WTC11 (cell line): ENCODE measurements around the gene SH3YL1.

Source experiments
- CREB1 ChIP-seq: sonication (generic); formaldehyde crosslinking; IDR thresholded peaks from 2 replicates; pipeline ENCODE4 v1.8.0; 2023; ENCODE audit warnings: mild to moderate bottlenecking, missing genetic modification reagents
- MYBL2 ChIP-seq: sonication (generic); formaldehyde crosslinking; IDR thresholded peaks from 2 replicates; pipeline ENCODE4 v1.8.1; 2023; ENCODE audit warnings: mild to moderate bottlenecking, moderate library complexity, missing genetic modification reagents
- SMAD4 ChIP-seq: sonication (generic); formaldehyde crosslinking; IDR thresholded peaks from 2 replicates; pipeline ENCODE4 v1.8.0; 2022; ENCODE audit warnings: mild to moderate bottlenecking, missing genetic modification reagents
- TEAD4 ChIP-seq: sonication (generic); formaldehyde crosslinking; IDR thresholded peaks from 2 replicates; pipeline ENCODE4 v1.8.0; 2022; ENCODE audit warnings: mild to moderate bottlenecking, missing genetic modification reagents
- ZMAT4 ChIP-seq: fragments of 250-450 bp; sonication (Bioruptor Pico); IDR thresholded peaks from 2 replicates; pipeline ENCODE4 v1.9.0; 2021; ENCODE audit warnings: mild to moderate bottlenecking
- TF ChIP-seq, protein P1 (sequence below): fragments of 200-600 bp; IDR thresholded peaks from 2 replicates; pipeline ENCODE4 v1.8.0; 2022; ENCODE audit warnings: antibody characterized with exemption
- TF ChIP-seq, protein P2 (sequence below): sonication (generic); formaldehyde crosslinking; IDR thresholded peaks from 2 replicates; pipeline ENCODE4 v1.8.0; 2022; ENCODE audit warnings: mild to moderate bottlenecking, missing genetic modification reagents
- TF ChIP-seq, protein P3 (sequence below): sonication (generic); formaldehyde crosslinking; IDR thresholded peaks from 2 replicates; pipeline ENCODE4 v1.8.0; 2023; ENCODE audit warnings: missing genetic modification reagents, mild to moderate bottlenecking, borderline replicate concordance

DNA sequence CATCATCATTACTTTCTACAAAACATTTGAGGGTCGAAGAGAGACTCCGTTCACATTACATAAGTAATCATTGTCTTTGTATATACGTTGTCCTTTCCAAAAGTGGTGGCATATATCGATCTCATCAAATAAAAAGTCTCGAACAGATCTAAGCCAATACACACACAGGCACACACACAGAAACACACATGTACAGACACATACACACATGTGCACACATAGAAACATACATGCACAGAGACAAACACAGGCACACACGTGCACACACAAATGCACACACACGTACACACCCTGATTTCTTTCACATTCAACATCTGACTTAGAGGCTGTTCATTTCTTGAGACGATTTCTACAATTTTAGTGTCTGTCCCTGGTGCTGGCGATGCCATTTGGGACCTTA is 41.5 kb upstream of the SH3YL1 start:
- TF ChIP-seq, protein P1, sequence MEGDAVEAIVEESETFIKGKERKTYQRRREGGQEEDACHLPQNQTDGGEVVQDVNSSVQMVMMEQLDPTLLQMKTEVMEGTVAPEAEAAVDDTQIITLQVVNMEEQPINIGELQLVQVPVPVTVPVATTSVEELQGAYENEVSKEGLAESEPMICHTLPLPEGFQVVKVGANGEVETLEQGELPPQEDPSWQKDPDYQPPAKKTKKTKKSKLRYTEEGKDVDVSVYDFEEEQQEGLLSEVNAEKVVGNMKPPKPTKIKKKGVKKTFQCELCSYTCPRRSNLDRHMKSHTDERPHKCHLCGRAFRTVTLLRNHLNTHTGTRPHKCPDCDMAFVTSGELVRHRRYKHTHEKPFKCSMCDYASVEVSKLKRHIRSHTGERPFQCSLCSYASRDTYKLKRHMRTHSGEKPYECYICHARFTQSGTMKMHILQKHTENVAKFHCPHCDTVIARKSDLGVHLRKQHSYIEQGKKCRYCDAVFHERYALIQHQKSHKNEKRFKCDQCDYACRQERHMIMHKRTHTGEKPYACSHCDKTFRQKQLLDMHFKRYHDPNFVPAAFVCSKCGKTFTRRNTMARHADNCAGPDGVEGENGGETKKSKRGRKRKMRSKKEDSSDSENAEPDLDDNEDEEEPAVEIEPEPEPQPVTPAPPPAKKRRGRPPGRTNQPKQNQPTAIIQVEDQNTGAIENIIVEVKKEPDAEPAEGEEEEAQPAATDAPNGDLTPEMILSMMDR: no peak
- TF ChIP-seq ZMAT4 (CRISPR knock-in tag) (no peak), CREB1 (CRISPR knock-in tag) (no peak), TEAD4 (CRISPR knock-in tag) (no peak), SMAD4 (CRISPR knock-in tag) (no peak), MYBL2 (CRISPR knock-in tag) (no peak)
- TF ChIP-seq, protein P2, sequence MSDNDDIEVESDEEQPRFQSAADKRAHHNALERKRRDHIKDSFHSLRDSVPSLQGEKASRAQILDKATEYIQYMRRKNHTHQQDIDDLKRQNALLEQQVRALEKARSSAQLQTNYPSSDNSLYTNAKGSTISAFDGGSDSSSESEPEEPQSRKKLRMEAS (CRISPR knock-in tag): no peak
- TF ChIP-seq, protein P3, sequence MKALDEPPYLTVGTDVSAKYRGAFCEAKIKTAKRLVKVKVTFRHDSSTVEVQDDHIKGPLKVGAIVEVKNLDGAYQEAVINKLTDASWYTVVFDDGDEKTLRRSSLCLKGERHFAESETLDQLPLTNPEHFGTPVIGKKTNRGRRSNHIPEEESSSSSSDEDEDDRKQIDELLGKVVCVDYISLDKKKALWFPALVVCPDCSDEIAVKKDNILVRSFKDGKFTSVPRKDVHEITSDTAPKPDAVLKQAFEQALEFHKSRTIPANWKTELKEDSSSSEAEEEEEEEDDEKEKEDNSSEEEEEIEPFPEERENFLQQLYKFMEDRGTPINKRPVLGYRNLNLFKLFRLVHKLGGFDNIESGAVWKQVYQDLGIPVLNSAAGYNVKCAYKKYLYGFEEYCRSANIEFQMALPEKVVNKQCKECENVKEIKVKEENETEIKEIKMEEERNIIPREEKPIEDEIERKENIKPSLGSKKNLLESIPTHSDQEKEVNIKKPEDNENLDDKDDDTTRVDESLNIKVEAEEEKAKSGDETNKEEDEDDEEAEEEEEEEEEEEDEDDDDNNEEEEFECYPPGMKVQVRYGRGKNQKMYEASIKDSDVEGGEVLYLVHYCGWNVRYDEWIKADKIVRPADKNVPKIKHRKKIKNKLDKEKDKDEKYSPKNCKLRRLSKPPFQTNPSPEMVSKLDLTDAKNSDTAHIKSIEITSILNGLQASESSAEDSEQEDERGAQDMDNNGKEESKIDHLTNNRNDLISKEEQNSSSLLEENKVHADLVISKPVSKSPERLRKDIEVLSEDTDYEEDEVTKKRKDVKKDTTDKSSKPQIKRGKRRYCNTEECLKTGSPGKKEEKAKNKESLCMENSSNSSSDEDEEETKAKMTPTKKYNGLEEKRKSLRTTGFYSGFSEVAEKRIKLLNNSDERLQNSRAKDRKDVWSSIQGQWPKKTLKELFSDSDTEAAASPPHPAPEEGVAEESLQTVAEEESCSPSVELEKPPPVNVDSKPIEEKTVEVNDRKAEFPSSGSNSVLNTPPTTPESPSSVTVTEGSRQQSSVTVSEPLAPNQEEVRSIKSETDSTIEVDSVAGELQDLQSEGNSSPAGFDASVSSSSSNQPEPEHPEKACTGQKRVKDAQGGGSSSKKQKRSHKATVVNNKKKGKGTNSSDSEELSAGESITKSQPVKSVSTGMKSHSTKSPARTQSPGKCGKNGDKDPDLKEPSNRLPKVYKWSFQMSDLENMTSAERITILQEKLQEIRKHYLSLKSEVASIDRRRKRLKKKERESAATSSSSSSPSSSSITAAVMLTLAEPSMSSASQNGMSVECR (CRISPR knock-in tag): no peak
